OCI-LY1 (cell line): ENCODE results near the gene ROMO1.

Experiments used
- EZH2 ChIP-seq: fragments of 200-600 bp; sonication (generic), shearing (Covaris generic); IDR thresholded peaks from 2 replicates; pipeline ENCODE4 v1.8.0; 2017; ENCODE audit warnings: borderline replicate concordance, mixed run types, mild to moderate bottlenecking, antibody characterized with exemption, low read length, moderate library complexity, mixed read lengths
- TF ChIP-seq, protein P1 (sequence below): fragments of 200-600 bp; sonication (generic), shearing (Covaris generic); IDR thresholded peaks from 2 replicates; pipeline ENCODE4 v1.5.1; 2017; ENCODE audit warnings: mild to moderate bottlenecking, antibody characterized with exemption, low read length, moderate library complexity, mixed read lengths

DNA sequence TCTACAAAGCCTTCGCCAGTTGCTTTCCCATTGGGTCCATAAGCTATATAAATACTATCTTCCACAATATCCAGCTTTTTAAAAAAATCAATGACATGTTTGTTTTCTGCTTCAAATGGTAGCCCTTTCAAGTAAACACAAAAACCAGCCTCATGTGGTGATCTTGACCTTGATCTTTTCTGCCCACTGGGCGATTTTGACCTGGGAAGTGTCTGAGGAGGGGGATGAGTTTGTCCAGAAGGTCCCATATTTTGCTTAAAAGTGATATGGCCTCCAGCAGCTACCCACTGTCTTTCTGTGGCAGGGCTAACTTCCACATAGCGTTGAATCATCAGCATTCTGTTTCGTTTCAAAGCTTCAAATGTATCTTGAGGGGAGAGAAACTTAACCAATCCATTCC lies 45.3 kb upstream of the ROMO1 start:
- TF ChIP-seq, protein P1, sequence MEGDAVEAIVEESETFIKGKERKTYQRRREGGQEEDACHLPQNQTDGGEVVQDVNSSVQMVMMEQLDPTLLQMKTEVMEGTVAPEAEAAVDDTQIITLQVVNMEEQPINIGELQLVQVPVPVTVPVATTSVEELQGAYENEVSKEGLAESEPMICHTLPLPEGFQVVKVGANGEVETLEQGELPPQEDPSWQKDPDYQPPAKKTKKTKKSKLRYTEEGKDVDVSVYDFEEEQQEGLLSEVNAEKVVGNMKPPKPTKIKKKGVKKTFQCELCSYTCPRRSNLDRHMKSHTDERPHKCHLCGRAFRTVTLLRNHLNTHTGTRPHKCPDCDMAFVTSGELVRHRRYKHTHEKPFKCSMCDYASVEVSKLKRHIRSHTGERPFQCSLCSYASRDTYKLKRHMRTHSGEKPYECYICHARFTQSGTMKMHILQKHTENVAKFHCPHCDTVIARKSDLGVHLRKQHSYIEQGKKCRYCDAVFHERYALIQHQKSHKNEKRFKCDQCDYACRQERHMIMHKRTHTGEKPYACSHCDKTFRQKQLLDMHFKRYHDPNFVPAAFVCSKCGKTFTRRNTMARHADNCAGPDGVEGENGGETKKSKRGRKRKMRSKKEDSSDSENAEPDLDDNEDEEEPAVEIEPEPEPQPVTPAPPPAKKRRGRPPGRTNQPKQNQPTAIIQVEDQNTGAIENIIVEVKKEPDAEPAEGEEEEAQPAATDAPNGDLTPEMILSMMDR, result no peak
- no peak for TF ChIP-seq EZH2
